Measurements from ENCODE around the gene ZC3H11A. TPM values are rescaled to one million over a fixed set of nuclear protein-coding genes. Genes with fewer than 3 reads are reported as not detected.

The ZC3H11A gene
- total RNA-seq, 1 donor from 2014 or later: 142 TPM

DNA sequence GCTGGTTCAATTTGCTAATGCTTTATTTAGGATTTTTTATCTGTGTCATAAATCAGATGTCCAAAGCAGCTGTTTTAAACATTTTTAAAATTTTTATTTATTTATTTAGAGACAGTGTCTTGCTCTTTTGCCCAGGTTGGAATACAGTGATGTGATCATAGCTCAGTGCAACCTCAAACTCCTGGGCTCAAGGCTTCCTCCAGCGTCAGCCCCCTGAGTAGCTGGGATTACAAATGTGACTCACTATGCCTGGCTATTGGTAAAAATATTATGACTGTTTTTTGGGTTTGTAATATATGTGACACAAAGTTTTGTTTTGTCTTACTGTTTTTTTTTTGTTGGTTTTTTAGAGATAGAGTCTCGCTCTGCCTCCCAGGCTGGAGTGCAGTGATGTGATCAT is 11.8 kb downstream of the ZC3H11A start:
- H3K4me3 Mint-ChIP-seq: no peak overlapping the region
- H3K36me3 Mint-ChIP-seq: peaks cover 48% of the 10 kb centered on the region
- no peak overlapping the region for H2AFZ ChIP-seq (replicated peaks)
- peak overlapping the region; percentile 3 for H3K27ac ChIP-seq
- H3K9ac ChIP-seq: no peak overlapping the region
- no peaks in the 10 kb centered on the region for H3K27me3 ChIP-seq
- no peaks in the 10 kb centered on the region for H3K9me3 ChIP-seq (ENCODE audit: low read depth)
- H3K4me2 ChIP-seq: no peak overlapping the region
- H3K79me2 ChIP-seq (ENCODE audit: low read depth): peaks cover 98% of the 10 kb centered on the region
- TF ChIP-seq, protein P1, sequence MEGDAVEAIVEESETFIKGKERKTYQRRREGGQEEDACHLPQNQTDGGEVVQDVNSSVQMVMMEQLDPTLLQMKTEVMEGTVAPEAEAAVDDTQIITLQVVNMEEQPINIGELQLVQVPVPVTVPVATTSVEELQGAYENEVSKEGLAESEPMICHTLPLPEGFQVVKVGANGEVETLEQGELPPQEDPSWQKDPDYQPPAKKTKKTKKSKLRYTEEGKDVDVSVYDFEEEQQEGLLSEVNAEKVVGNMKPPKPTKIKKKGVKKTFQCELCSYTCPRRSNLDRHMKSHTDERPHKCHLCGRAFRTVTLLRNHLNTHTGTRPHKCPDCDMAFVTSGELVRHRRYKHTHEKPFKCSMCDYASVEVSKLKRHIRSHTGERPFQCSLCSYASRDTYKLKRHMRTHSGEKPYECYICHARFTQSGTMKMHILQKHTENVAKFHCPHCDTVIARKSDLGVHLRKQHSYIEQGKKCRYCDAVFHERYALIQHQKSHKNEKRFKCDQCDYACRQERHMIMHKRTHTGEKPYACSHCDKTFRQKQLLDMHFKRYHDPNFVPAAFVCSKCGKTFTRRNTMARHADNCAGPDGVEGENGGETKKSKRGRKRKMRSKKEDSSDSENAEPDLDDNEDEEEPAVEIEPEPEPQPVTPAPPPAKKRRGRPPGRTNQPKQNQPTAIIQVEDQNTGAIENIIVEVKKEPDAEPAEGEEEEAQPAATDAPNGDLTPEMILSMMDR (IDR thresholded peaks at IDR 0.05): no peak
- TF ChIP-seq EZH2 (IDR thresholded peaks at IDR 0.05): no peak
- TF ChIP-seq EZH2phosphoT487 (IDR thresholded peaks at IDR 0.05): no peak
- no peaks in the 10 kb centered on the region for H3K4me1 ChIP-seq
- H3F3A ChIP-seq (ENCODE audit: low read depth): no peaks in the 10 kb centered on the region
- peaks cover 12% of the 10 kb centered on the region for H3K36me3 ChIP-seq
- H3K4me3 ChIP-seq: no peak overlapping the region
- no peak for DNase-seq (ENCODE audit: low spot score)
- H3K27me3 Mint-ChIP-seq (ENCODE audit: insufficient read depth, low read depth): peaks cover 4% of the 10 kb centered on the region
- H4K20me1 ChIP-seq (ENCODE audit: low read depth): peaks cover 36% of the 10 kb centered on the region
- peaks cover 12% of the 10 kb centered on the region for H3K9me3 Mint-ChIP-seq
- H3K4me1 Mint-ChIP-seq: no peaks in the 10 kb centered on the region
- H3K27ac Mint-ChIP-seq: no peak overlapping the region

DNA sequence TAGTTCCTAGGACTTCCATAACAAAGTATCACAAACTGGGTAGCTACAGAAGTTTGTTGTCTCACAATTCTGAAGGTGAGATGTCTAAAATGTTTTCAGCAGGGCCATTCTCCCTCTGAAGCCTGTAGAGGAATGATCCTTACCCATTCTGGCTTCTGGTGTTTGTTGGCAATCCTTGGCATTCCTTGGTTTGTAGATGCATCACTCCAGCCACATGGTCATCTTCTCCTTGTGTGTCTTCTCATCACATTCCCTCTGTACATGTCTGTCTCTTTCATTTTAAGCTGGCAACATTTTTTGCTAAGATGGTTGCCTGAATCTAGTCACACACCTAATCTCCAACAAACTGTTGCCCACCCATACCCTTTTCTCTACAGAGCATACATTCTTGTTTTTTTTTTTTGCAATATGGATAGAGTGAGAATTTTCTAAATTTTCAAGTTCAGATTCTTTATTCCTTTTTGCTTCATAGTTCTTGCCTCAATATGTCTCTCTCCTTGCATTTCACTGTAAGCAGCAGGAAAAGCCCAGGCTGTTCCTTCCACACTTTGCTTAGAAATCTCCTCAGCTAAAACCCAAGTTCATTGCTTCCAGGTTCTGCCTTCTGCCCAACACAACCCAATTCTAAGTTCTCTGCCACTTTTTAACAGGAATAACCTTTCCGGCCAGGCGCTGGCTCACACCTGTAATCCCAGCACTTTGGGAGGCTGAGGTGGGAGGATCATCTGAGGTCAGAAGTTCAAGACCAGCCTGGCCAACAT is 18.3 kb downstream of the ZC3H11A start:
- H3F3A ChIP-seq (ENCODE audit: low read depth): no peaks in the 10 kb centered on the region
- H3K4me2 ChIP-seq: no peak overlapping the region
- peaks cover 25% of the 10 kb centered on the region for H3K36me3 Mint-ChIP-seq

DNA sequence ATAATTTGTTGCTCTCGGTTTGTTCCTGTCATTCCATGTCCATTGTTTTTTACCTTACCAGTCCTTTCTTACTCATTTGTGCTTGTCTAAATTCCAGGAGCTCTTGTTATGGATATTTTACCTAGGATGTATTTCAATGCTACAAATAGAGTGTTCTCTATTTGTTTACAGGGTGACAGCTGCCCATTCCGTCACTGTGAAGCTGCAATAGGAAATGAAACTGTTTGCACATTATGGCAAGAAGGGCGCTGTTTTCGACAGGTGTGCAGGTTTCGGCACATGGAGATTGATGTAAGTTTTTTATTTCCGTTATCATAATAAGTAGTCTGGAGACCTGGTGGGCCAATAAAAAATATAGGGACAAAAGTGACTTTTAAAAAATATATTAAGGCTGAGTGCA is 23.0 kb downstream of the ZC3H11A start:
- Histone ChIP-seq H3K4me2 (no peak overlapping the region), H3K79me2 (ENCODE audit: low read depth) (peaks cover 47% of the 10 kb centered on the region), H4K20me1 (ENCODE audit: low read depth) (peaks cover 29% of the 10 kb centered on the region), H3K9me3 (ENCODE audit: low read depth) (no peaks in the 10 kb centered on the region), H3K36me3 (peaks cover 10% of the 10 kb centered on the region), H3K9ac (no peak overlapping the region), H3K27me3 (no peaks in the 10 kb centered on the region), H3K4me3 (no peak overlapping the region), H3K4me1 (no peaks in the 10 kb centered on the region), H3K27ac (no peak overlapping the region), H2AFZ (replicated peaks) (no peak overlapping the region), H3F3A (ENCODE audit: low read depth) (no peaks in the 10 kb centered on the region)
- no peak overlapping the region for H3K27ac Mint-ChIP-seq
- H3K9me3 Mint-ChIP-seq: no peaks in the 10 kb centered on the region
- H3K4me3 Mint-ChIP-seq: no peak overlapping the region
- TF ChIP-seq EZH2phosphoT487 (IDR thresholded peaks at IDR 0.05) (no peak), EZH2 (IDR thresholded peaks at IDR 0.05) (no peak)
- TF ChIP-seq, protein P1 (IDR thresholded peaks at IDR 0.05): no peak
- no peak for DNase-seq (ENCODE audit: low spot score)
- peaks cover 2% of the 10 kb centered on the region for H3K27me3 Mint-ChIP-seq (ENCODE audit: insufficient read depth, low read depth)
- no peaks in the 10 kb centered on the region for H3K4me1 Mint-ChIP-seq
- peaks cover 32% of the 10 kb centered on the region for H3K36me3 Mint-ChIP-seq

More for the DNA sequence above, 18.3 kb downstream of the ZC3H11A start:
- Histone ChIP-seq H3K36me3 (peaks cover 6% of the 10 kb centered on the region), H3K79me2 (ENCODE audit: low read depth) (peaks cover 75% of the 10 kb centered on the region), H4K20me1 (ENCODE audit: low read depth) (peaks cover 26% of the 10 kb centered on the region), H2AFZ (replicated peaks) (no peak overlapping the region), H3K9ac (no peak overlapping the region), H3K4me3 (no peak overlapping the region), H3K9me3 (ENCODE audit: low read depth) (no peaks in the 10 kb centered on the region), H3K27me3 (no peaks in the 10 kb centered on the region), H3K4me1 (no peaks in the 10 kb centered on the region), H3K27ac (no peak overlapping the region)
- DNase-seq (ENCODE audit: low spot score): no peak
- Mint-ChIP-seq H3K4me3 (no peak overlapping the region), H3K27ac (no peak overlapping the region), H3K27me3 (ENCODE audit: insufficient read depth, low read depth) (peaks cover 6% of the 10 kb centered on the region), H3K9me3 (no peaks in the 10 kb centered on the region), H3K4me1 (no peaks in the 10 kb centered on the region)
- no peak for TF ChIP-seq EZH2 (IDR thresholded peaks at IDR 0.05)
- TF ChIP-seq EZH2phosphoT487 (IDR thresholded peaks at IDR 0.05): no peak
- TF ChIP-seq, protein P1 (IDR thresholded peaks at IDR 0.05): no peak

Measured in neural progenitor cell (in vitro differentiated cells).